ENCODE measurements around the gene PLA2R1.

Gene PLA2R1

DNA sequence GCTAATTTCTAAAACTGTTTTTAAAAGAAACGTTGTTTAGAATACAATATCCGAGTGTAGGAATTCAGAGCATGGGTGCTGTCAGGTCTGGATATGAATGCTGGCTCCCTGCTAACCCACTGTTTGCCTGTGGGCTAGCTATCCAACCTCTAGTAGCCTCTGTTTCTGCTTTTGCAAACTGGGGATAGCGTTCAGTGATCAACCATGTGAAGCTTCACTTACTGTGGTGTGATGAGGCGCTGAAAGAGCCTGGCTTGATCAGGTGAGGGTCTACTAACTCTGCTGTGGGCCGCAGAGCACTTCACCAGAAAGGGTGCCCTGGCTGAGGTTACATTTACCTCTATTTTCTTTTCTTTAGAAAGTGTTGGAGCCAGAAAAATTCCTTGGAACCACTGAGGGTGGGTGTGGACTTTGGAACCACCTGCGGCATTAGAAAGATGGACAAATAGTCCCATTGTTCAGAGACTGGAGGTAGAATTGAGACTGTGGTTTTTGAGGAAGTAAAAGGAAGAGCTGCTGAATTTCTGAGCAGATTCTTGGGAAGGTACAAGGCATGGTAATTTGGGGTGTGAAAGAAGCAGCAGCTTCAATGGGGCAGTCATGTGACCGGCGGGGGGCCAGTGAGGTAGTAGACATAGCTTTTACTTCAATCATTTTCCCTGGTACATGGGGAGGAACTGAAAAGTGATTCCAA lies 168.1 kb downstream of the PLA2R1 start:
- Histone ChIP-seq H3K9me2 (ENCODE audit: low read depth, low read length) (no peaks in the 10 kb centered on the region), H2AFZ (ENCODE audit: low read length) (no peak overlapping the region), H4K20me1 (ENCODE audit: insufficient read depth, low read length) (no peaks in the 10 kb centered on the region), H3K4me1 (ENCODE audit: insufficient read depth, low read length, severe bottlenecking) (peaks cover 58% of the 10 kb centered on the region), H3K27me3 (ENCODE audit: insufficient read depth, low read length) (no peaks in the 10 kb centered on the region), H3K27ac (ENCODE audit: low read depth, low read length, poor library complexity, severe bottlenecking) (no peak overlapping the region), H3F3A (ENCODE audit: insufficient read depth, low read length) (no peaks in the 10 kb centered on the region), H3K4me2 (ENCODE audit: low read length) (no peak overlapping the region), H3K4me3 (ENCODE audit: low read depth, low read length, poor library complexity, severe bottlenecking) (no peak overlapping the region), H3K36me3 (ENCODE audit: insufficient read depth, low read length) (peaks cover 6% of the 10 kb centered on the region; the same call in 1 of the 2 replicates), H3K9me3 (ENCODE audit: low read length) (no peaks in the 10 kb centered on the region), H3K9ac (ENCODE audit: low read length) (no peak overlapping the region), H3K79me2 (ENCODE audit: insufficient read depth, low read length) (no peaks in the 10 kb centered on the region)
- TF ChIP-seq EZH2 (IDR thresholded peaks at IDR 0.05; ENCODE audit: borderline replicate concordance, low read length), result no peak
- TF ChIP-seq, protein P1, sequence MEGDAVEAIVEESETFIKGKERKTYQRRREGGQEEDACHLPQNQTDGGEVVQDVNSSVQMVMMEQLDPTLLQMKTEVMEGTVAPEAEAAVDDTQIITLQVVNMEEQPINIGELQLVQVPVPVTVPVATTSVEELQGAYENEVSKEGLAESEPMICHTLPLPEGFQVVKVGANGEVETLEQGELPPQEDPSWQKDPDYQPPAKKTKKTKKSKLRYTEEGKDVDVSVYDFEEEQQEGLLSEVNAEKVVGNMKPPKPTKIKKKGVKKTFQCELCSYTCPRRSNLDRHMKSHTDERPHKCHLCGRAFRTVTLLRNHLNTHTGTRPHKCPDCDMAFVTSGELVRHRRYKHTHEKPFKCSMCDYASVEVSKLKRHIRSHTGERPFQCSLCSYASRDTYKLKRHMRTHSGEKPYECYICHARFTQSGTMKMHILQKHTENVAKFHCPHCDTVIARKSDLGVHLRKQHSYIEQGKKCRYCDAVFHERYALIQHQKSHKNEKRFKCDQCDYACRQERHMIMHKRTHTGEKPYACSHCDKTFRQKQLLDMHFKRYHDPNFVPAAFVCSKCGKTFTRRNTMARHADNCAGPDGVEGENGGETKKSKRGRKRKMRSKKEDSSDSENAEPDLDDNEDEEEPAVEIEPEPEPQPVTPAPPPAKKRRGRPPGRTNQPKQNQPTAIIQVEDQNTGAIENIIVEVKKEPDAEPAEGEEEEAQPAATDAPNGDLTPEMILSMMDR (IDR thresholded peaks at IDR 0.05; ENCODE audit: low read length), result no peak

- Histone ChIP-seq H3K36me3 (ENCODE audit: insufficient read depth, low read length) (no peaks in the 10 kb centered on the region), H3K27me3 (ENCODE audit: insufficient read depth, low read length) (no peaks in the 10 kb centered on the region), H3K9me3 (ENCODE audit: low read length) (no peaks in the 10 kb centered on the region), H3K27ac (ENCODE audit: low read depth, low read length, poor library complexity, severe bottlenecking) (no peak overlapping the region), H3K79me2 (ENCODE audit: insufficient read depth, low read length) (no peaks in the 10 kb centered on the region), H2AFZ (ENCODE audit: low read length) (no peak overlapping the region), H3K9ac (ENCODE audit: low read length) (no peak overlapping the region), H3K9me2 (ENCODE audit: low read depth, low read length) (no peaks in the 10 kb centered on the region), H3K4me3 (ENCODE audit: low read depth, low read length, poor library complexity, severe bottlenecking) (peak overlapping the region; percentile 12), H3F3A (ENCODE audit: insufficient read depth, low read length) (no peaks in the 10 kb centered on the region), H3K4me2 (ENCODE audit: low read length) (peak overlapping the region; percentile 27; the same call in 1 of the 2 replicates), H3K4me1 (ENCODE audit: insufficient read depth, low read length, severe bottlenecking) (peaks cover 58% of the 10 kb centered on the region), H4K20me1 (ENCODE audit: insufficient read depth, low read length) (no peaks in the 10 kb centered on the region)
- no peak for TF ChIP-seq EZH2 (IDR thresholded peaks at IDR 0.05; ENCODE audit: borderline replicate concordance, low read length)
- TF ChIP-seq, protein P1 (IDR thresholded peaks at IDR 0.05; ENCODE audit: low read length), result no peak
These were observed 169.2 kb downstream of the PLA2R1 start for GRCh38 chr2:159892990-159893810.

DNA sequence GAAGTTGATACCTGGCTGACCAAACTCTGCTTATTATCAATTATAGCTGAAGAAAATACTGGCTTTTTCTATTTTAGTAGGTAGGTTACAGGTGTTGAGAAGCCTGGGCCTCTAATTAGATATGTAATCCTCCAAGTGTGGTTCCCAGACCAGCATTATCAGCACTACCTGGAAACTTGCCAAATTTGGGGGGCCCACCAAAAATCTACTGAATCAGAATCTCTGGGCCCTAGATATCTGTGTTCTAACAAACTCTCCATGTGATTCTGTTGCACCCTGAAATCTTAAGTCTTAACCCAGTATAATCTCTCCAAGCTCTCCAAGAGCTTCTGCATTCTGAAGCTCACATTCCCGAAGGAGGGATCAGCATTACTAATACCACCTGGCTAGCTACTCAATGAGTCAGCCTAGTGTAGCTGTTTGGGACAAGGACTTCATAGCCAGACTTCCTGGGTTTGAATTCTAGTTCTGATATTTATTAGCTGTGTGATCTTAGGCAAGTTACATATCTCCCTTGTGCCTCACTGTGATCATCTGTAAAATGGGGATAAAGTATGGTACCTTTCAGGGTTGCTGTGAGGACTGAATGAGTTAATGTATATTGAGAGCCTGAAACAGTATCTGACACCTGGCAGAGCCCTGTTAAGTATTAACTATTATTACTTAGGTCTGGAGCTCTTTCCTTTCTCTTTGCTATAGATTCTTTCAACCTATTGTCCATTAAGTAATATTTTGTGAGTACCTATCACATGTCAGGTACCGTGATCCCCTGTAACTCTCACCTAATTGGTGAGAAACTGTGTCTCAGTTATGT lies 170.3 kb downstream of the PLA2R1 start:
- Histone ChIP-seq H3K36me3 (ENCODE audit: insufficient read depth, low read length) (no peaks in the 10 kb centered on the region), H3K27me3 (ENCODE audit: insufficient read depth, low read length) (no peaks in the 10 kb centered on the region), H2AFZ (ENCODE audit: low read length) (no peak overlapping the region), H3K79me2 (ENCODE audit: insufficient read depth, low read length) (no peaks in the 10 kb centered on the region), H3F3A (ENCODE audit: insufficient read depth, low read length) (no peaks in the 10 kb centered on the region), H4K20me1 (ENCODE audit: insufficient read depth, low read length) (no peaks in the 10 kb centered on the region), H3K9me2 (ENCODE audit: low read depth, low read length) (no peaks in the 10 kb centered on the region), H3K27ac (ENCODE audit: low read depth, low read length, poor library complexity, severe bottlenecking) (no peak overlapping the region), H3K4me2 (ENCODE audit: low read length) (no peak overlapping the region), H3K9ac (ENCODE audit: low read length) (no peak overlapping the region), H3K4me1 (ENCODE audit: insufficient read depth, low read length, severe bottlenecking) (peaks cover 58% of the 10 kb centered on the region), H3K9me3 (ENCODE audit: low read length) (no peaks in the 10 kb centered on the region), H3K4me3 (ENCODE audit: low read depth, low read length, poor library complexity, severe bottlenecking) (no peak overlapping the region)
- no peak for TF ChIP-seq EZH2 (IDR thresholded peaks at IDR 0.05; ENCODE audit: borderline replicate concordance, low read length)
- TF ChIP-seq, protein P1 (IDR thresholded peaks at IDR 0.05; ENCODE audit: low read length), result no peak
